Measurements from ENCODE around the gene TOX4.

DNA sequence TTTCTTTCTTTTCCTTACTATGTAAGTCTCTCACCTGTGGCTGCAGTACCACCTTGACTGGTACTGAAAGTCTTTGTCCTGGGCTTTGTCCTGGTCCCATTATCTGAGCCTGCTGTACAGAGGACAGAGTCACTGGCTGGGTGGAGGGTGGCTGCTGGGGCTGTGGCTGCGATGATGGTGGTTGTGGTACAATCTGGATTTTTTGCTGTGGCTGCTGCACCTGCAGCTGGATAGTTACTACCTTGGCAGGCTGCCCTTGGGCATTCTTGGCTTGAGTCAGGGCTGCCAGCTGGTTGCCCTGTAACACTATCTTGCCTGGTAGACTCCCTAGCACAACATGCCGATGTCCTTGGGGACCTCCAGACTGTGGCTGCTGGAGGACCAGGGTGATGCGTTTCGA is 48.1 kb upstream of the TOX4 start:
- TF ChIP-seq CTCF (IDR thresholded peaks at IDR 0.05; ENCODE audit: low read depth, low read length) (no peak), POLR2A (IDR thresholded peaks at IDR 0.05; ENCODE audit: extremely low read depth, insufficient read length) (no peak), MAX (IDR thresholded peaks at IDR 0.05; ENCODE audit: low read depth, low read length) (no peak)

Measured in NB4 (cell line).